Fibroblast of lung (primary cell): ENCODE measurements around the gene KRT23.

Experiments
- EZH2 ChIP-seq: IDR thresholded peaks from 2 replicates; pipeline ENCODE4 v1.5.1; 2012; ENCODE audit warnings: low read length, control low read depth, mild to moderate bottlenecking; ENCODE audit errors: missing control alignments
- TF ChIP-seq, protein P1 (sequence below), 2 donors: IDR thresholded peaks in 1 of 2; conservative IDR thresholded peaks in 1 of 2; 1 replicate in 1 of 2; 2 replicates in 1 of 2; pipeline ENCODE4 v1.5.1; 2011 to 2012; ENCODE audit warnings: low read length in 2 of 2, control low read depth in 1 of 2, inconsistent platforms in 1 of 2, low read depth in 1 of 2, mild to moderate bottlenecking in 1 of 2

DNA sequence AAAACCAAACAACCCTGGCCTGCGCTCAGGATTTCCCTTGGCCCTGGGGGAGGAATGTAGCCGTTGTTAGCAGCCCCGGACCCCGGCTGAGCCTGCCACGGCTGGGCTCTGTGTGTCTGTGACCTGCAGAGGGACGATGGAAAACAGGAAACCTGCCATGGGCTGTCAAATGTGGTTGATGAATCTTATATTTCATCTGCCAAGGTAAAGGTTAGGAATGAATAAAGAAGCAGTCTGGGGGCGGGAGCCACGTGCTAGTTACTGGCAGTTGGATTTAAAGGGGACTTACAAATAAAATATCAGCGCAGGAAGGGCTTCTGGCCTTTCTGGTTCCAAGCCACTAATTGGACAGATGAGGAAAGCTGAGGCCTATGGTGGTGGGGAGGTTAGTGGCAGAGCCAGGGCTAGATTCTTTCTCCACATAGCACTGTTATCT, at the start of gene KRT23:
- TF ChIP-seq EZH2 = no peak
- TF ChIP-seq, protein P1, sequence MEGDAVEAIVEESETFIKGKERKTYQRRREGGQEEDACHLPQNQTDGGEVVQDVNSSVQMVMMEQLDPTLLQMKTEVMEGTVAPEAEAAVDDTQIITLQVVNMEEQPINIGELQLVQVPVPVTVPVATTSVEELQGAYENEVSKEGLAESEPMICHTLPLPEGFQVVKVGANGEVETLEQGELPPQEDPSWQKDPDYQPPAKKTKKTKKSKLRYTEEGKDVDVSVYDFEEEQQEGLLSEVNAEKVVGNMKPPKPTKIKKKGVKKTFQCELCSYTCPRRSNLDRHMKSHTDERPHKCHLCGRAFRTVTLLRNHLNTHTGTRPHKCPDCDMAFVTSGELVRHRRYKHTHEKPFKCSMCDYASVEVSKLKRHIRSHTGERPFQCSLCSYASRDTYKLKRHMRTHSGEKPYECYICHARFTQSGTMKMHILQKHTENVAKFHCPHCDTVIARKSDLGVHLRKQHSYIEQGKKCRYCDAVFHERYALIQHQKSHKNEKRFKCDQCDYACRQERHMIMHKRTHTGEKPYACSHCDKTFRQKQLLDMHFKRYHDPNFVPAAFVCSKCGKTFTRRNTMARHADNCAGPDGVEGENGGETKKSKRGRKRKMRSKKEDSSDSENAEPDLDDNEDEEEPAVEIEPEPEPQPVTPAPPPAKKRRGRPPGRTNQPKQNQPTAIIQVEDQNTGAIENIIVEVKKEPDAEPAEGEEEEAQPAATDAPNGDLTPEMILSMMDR (conservative IDR thresholded peaks at IDR 0.05 in 1 of 2, IDR thresholded peaks at IDR 0.05 in 1 of 2; ENCODE audit: low read depth in 1 of 2, low read length in 2 of 2) = no peak
